ENCODE measurements around the gene DOCK2.

DOCK2 gene

GRCh38 chr5:169848271-169848670 is 211.2 kb downstream of the DOCK2 start:
- Histone ChIP-seq H3K9me3 (ENCODE audit: severe bottlenecking) (peaks cover 7% of the 10 kb centered on the region), H3K27me3 (ENCODE audit: insufficient read depth, low read depth, severe bottlenecking) (peaks cover 53% of the 10 kb centered on the region), H3K4me3 (ENCODE audit: low read depth, low read length) (no peak overlapping the region), H3K36me3 (no peaks in the 10 kb centered on the region), H3K27ac (no peak overlapping the region)
- DNase-seq, result no peak
- no peak for TF ChIP-seq CTCF (IDR thresholded peaks at IDR 0.05; ENCODE audit: low read depth, low read length)

GRCh38 chr5:169848792-169849191 is 211.7 kb downstream of the DOCK2 start:
- H3K27ac ChIP-seq, result no peak overlapping the region
- peaks cover 48% of the 10 kb centered on the region for H3K27me3 ChIP-seq (ENCODE audit: insufficient read depth, low read depth, severe bottlenecking)
- no peak for DNase-seq
- H3K4me3 ChIP-seq (ENCODE audit: low read depth, low read length), result no peak overlapping the region
- no peaks in the 10 kb centered on the region for H3K36me3 ChIP-seq
- TF ChIP-seq CTCF (IDR thresholded peaks at IDR 0.05; ENCODE audit: low read depth, low read length), result no peak
- peaks cover 7% of the 10 kb centered on the region for H3K9me3 ChIP-seq (ENCODE audit: severe bottlenecking)

- H3K9me3 ChIP-seq (ENCODE audit: severe bottlenecking), result peaks cover 7% of the 10 kb centered on the region
- H3K4me3 ChIP-seq (ENCODE audit: low read depth, low read length), result no peak overlapping the region
- no peaks in the 10 kb centered on the region for H3K36me3 ChIP-seq
- DNase-seq, result no peak
- no peak for TF ChIP-seq CTCF (IDR thresholded peaks at IDR 0.05; ENCODE audit: low read depth, low read length)
- H3K27me3 ChIP-seq (ENCODE audit: insufficient read depth, low read depth, severe bottlenecking), result peaks cover 37% of the 10 kb centered on the region
- no peak overlapping the region for H3K27ac ChIP-seq
Measured at GRCh38 chr5:169850409-169850808, 213.3 kb downstream of the DOCK2 start.

- Histone ChIP-seq H3K36me3 (no peaks in the 10 kb centered on the region), H3K27ac (no peak overlapping the region), H3K27me3 (ENCODE audit: insufficient read depth, low read depth, severe bottlenecking) (peaks cover 32% of the 10 kb centered on the region), H3K9me3 (ENCODE audit: severe bottlenecking) (peaks cover 7% of the 10 kb centered on the region), H3K4me3 (ENCODE audit: low read depth, low read length) (no peak overlapping the region)
- no peak for DNase-seq
- no peak for TF ChIP-seq CTCF (IDR thresholded peaks at IDR 0.05; ENCODE audit: low read depth, low read length)
Measured at GRCh38 chr5:169851321-169851850, 214.3 kb downstream of the DOCK2 start.

GRCh38 chr5:169856571-169856970 is 219.5 kb downstream of the DOCK2 start:
- Histone ChIP-seq H3K9me3 (ENCODE audit: severe bottlenecking) (no peaks in the 10 kb centered on the region), H3K27me3 (ENCODE audit: insufficient read depth, low read depth, severe bottlenecking) (peaks cover 27% of the 10 kb centered on the region), H3K36me3 (no peaks in the 10 kb centered on the region), H3K27ac (no peak overlapping the region), H3K4me3 (ENCODE audit: low read depth, low read length) (no peak overlapping the region)
- no peak for DNase-seq
- TF ChIP-seq CTCF (IDR thresholded peaks at IDR 0.05; ENCODE audit: low read depth, low read length), result no peak

- Histone ChIP-seq H3K4me3 (ENCODE audit: low read depth, low read length) (no peak overlapping the region), H3K36me3 (no peaks in the 10 kb centered on the region), H3K27ac (no peak overlapping the region), H3K27me3 (ENCODE audit: insufficient read depth, low read depth, severe bottlenecking) (peaks cover 61% of the 10 kb centered on the region), H3K9me3 (ENCODE audit: severe bottlenecking) (no peaks in the 10 kb centered on the region)
- DNase-seq, result no peak
- no peak for TF ChIP-seq CTCF (IDR thresholded peaks at IDR 0.05; ENCODE audit: low read depth, low read length)
Measured at GRCh38 chr5:169860585-169860984, 223.5 kb downstream of the DOCK2 start.
